GM23248 (cell line): ENCODE measurements around the gene TMEM126B.

Experiments
- EZH2 ChIP-seq: fragments of 200-600 bp; sonication (generic); IDR thresholded peaks from 2 replicates; pipeline ENCODE4 v1.6.1; 2018; ENCODE audit warnings: antibody characterized with exemption, mild to moderate bottlenecking; ENCODE audit not compliant: insufficient read depth, poor library complexity, severe bottlenecking
- EZH2phosphoT487 ChIP-seq: fragments of 200-600 bp; sonication (generic); IDR thresholded peaks from 2 replicates; pipeline ENCODE4 v1.6.1; 2018; ENCODE audit warnings: antibody characterized with exemption, moderate library complexity, mild to moderate bottlenecking, low read depth; ENCODE audit not compliant: insufficient read depth

DNA sequence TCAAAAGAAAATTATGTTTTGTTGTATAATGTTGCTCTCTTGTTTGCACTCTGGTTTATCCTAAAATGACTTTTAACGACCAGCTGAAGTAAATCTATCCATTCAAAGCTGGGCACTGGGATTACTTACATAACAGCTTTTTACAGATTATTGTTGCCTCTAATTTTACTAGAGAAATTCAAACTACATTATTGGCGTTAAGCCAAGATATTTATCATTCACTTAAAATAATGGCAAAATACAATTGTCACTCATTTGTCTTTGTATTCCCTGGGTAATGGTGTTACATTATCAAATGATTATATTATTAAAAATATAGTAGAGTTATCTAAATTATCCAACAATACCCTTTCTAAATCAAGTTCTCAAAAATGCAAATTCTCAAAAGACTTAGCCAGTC, 31.5 kb upstream of the TMEM126B start:
- TF ChIP-seq EZH2phosphoT487 (no peak), EZH2 (no peak)
